ENCODE data around the gene SKAP1.

DNA sequence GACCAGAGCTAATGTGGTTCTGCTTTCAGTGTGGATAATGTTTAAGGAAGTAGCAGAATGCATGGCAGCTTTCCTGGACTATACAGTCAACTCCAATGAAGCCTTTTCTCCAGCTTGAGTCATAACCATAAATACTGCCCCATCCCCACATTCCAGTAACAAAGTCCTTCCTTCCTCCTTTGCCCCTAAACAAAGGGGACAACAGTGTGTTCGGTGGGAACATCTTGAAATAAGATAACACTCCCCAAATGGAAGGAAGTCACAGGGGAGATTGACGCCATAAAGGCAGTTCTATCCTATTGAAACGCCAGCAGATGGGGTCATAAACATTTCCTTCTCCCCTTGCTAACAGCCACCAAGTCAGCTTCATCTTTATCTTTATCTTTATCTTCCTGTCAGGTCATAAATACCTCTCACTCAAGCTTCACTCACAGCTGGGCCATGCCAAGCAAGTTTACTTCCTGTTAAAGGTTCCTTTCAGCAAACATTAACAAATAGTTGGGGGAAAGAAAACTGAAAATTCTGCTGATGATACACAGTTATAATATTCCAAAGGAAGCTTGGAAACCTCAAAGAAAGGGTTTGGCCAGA, 185.8 kb downstream of the SKAP1 start:
- TF ChIP-seq, protein P1, sequence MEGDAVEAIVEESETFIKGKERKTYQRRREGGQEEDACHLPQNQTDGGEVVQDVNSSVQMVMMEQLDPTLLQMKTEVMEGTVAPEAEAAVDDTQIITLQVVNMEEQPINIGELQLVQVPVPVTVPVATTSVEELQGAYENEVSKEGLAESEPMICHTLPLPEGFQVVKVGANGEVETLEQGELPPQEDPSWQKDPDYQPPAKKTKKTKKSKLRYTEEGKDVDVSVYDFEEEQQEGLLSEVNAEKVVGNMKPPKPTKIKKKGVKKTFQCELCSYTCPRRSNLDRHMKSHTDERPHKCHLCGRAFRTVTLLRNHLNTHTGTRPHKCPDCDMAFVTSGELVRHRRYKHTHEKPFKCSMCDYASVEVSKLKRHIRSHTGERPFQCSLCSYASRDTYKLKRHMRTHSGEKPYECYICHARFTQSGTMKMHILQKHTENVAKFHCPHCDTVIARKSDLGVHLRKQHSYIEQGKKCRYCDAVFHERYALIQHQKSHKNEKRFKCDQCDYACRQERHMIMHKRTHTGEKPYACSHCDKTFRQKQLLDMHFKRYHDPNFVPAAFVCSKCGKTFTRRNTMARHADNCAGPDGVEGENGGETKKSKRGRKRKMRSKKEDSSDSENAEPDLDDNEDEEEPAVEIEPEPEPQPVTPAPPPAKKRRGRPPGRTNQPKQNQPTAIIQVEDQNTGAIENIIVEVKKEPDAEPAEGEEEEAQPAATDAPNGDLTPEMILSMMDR (IDR thresholded peaks at IDR 0.05): no peak
- no peak for TF ChIP-seq POLR2A (IDR thresholded peaks at IDR 0.05)
